Hepatocyte (in vitro differentiated cells): ENCODE measurements around the gene HTD2.

Experiments used
- EZH2 ChIP-seq: fragments of 200-600 bp; sonication (generic); IDR thresholded peaks from 2 replicates; pipeline ENCODE4 v1.6.1; 2016; ENCODE audit warnings: antibody characterized with exemption, mild to moderate bottlenecking, borderline replicate concordance
- EZH2phosphoT487 ChIP-seq: fragments of 200-600 bp; sonication (generic); IDR thresholded peaks from one replicate; pipeline ENCODE4 v1.6.1; 2018; ENCODE audit warnings: antibody characterized with exemption, mild to moderate bottlenecking, low read depth, moderate library complexity; ENCODE audit not compliant: unreplicated experiment, severe bottlenecking
- TF ChIP-seq, protein P1 (sequence below): fragments of 200-600 bp; sonication (generic); IDR thresholded peaks from 2 replicates; pipeline ENCODE4 v1.5.1; 2016; ENCODE audit warnings: antibody characterized with exemption, mild to moderate bottlenecking; ENCODE audit not compliant: poor library complexity

DNA sequence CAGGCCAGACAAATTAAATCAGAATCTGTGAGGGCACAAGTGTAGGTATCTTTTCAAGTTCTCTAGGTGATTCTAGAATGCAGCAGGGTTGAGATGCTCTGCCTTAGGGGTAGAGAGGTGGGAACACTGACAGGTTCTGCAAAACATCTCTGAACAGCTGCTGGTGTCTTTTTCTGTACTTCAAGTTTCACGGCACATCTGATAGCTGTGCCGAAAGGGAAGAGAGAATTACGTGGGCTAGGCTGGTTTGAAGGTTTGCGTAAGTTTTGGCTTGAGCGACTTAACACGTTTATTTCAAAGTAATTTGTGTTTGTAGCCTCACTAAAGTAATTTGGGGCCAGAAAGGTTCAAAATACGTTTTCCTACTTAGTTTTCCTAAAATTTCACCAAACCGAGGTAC lies 48.9 kb downstream of the HTD2 start:
- TF ChIP-seq EZH2phosphoT487 (no peak), EZH2 (no peak)
- TF ChIP-seq, protein P1, sequence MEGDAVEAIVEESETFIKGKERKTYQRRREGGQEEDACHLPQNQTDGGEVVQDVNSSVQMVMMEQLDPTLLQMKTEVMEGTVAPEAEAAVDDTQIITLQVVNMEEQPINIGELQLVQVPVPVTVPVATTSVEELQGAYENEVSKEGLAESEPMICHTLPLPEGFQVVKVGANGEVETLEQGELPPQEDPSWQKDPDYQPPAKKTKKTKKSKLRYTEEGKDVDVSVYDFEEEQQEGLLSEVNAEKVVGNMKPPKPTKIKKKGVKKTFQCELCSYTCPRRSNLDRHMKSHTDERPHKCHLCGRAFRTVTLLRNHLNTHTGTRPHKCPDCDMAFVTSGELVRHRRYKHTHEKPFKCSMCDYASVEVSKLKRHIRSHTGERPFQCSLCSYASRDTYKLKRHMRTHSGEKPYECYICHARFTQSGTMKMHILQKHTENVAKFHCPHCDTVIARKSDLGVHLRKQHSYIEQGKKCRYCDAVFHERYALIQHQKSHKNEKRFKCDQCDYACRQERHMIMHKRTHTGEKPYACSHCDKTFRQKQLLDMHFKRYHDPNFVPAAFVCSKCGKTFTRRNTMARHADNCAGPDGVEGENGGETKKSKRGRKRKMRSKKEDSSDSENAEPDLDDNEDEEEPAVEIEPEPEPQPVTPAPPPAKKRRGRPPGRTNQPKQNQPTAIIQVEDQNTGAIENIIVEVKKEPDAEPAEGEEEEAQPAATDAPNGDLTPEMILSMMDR = no peak
